GM12878 (cell line): Measurements from ENCODE around the gene PALLD. TPM values are rescaled to one million over a fixed set of nuclear protein-coding genes. Genes with fewer than 3 reads are reported as not detected.

Experiments
- ATAC-seq: fragments of 200-7000 bp; cut with Tn5 transposase; 3 replicates; pipeline ENCODE4 v1.9.1; 2020; ENCODE audit warnings: mild to moderate bottlenecking, moderate library complexity
- BruUV-seq: library from RNA; stranded (reverse); fragments of 400-500 nt; replicated peaks from 2 replicates; lab custom pipeline; 2021; lab: Mats Ljungman, UMichigan
- CTCF ChIA-PET: fragments of 300-600 bp; sonication (Branson Sonifier 250); formaldehyde crosslinking; extraction: SDS; loops from one replicate; lab custom pipeline; 2021; ENCODE audit warnings: inconsistent platforms; lab: Yijun Ruan, JAX
- POLR2A ChIA-PET: fragments of 350-600 bp; formaldehyde crosslinking; extraction: SDS; loops from one replicate; lab custom pipeline; 2021; ENCODE audit warnings: inconsistent platforms; lab: Charles Lee
- RAD21 ChIA-PET: fragments of 300-600 bp; sonication (Branson Sonifier 250); formaldehyde crosslinking; loops from one replicate; lab custom pipeline; 2023; ENCODE audit warnings: antibody characterized with exemption; ENCODE audit not compliant: unreplicated experiment; lab: Charles Lee
- SMC1A ChIA-PET: fragments of 300-600 bp; sonication (Branson Sonifier 250); formaldehyde crosslinking; loops from one replicate; lab custom pipeline; 2023; ENCODE audit not compliant: unreplicated experiment, uncharacterized antibody; lab: Charles Lee
- DNase-seq: peaks from one replicate; pipeline ENCODE4 v3.0.0-alpha.2; 2011; ENCODE audit warnings: low read depth, low spot score
- FAIRE-seq: peaks from 3 replicates; lab custom pipeline; 2011; peaks lifted over from hg19 to GRCh38; lab: Jason Lieb, UNC
- H2AFZ ChIP-seq: 2 replicates; pipeline ENCODE4 v1.6.0; 2011; ENCODE audit warnings: low read depth, low read length, control low read depth; ENCODE audit not compliant: control insufficient read depth
- H3K27ac ChIP-seq: 2 replicates; pipeline ENCODE4 v1.5.1; 2011; ENCODE audit warnings: control low read depth; ENCODE audit not compliant: control insufficient read depth, insufficient read depth
- H3K27me3 ChIP-seq, 2 experiments: replicated peaks in 1 of 2; 2 replicates each; pipeline versions ENCODE4 v1.6.0 to v1.6.1; 2011; ENCODE audit warnings: low read length in 1 of 2; ENCODE audit not compliant: control insufficient read depth in 2 of 2, insufficient read depth in 2 of 2
- H3K36me3 ChIP-seq, 2 experiments: 2 replicates each; pipeline ENCODE4 v1.5.1; 2011; ENCODE audit warnings: low read length in 1 of 2; ENCODE audit not compliant: control insufficient read depth in 2 of 2, insufficient read depth in 2 of 2
- H3K4me1 ChIP-seq: 2 replicates; pipeline ENCODE4 v1.6.1; 2011; ENCODE audit warnings: mild to moderate bottlenecking, low read length, moderate library complexity, mixed read lengths; ENCODE audit not compliant: control insufficient read depth, insufficient read depth
- H3K4me2 ChIP-seq: 2 replicates; pipeline ENCODE4 v1.6.0; 2011; ENCODE audit warnings: control low read depth; ENCODE audit not compliant: control insufficient read depth, insufficient read depth
- H3K4me3 ChIP-seq: fragments of 200-600 bp; sonication (generic); 2 replicates; pipeline ENCODE4 v1.5.1; 2016
- H3K79me2 ChIP-seq: 2 replicates; pipeline ENCODE4 v1.6.0; 2011; ENCODE audit warnings: low read length; ENCODE audit not compliant: control insufficient read depth, insufficient read depth
- H3K9ac ChIP-seq: 2 replicates; pipeline ENCODE4 v1.8.0; 2011; ENCODE audit warnings: low read length, control low read depth, mixed read lengths; ENCODE audit not compliant: control insufficient read depth, insufficient read depth
- H3K9me3 ChIP-seq: replicated peaks from 3 replicates; pipeline ENCODE4 v1.5.1; 2011; ENCODE audit warnings: mild to moderate bottlenecking, low read length; ENCODE audit not compliant: control insufficient read depth, insufficient read depth
- H4K20me1 ChIP-seq: 2 replicates; pipeline ENCODE4 v1.6.0; 2011; ENCODE audit not compliant: control insufficient read depth, insufficient read depth
- GATAD2B ChIP-seq: fragments of 450-650 bp; conservative IDR thresholded peaks from 2 replicates; pipeline ENCODE4 v1.6.1; 2017; ENCODE audit warnings: low read depth, mild to moderate bottlenecking, moderate library complexity
- KAT2A ChIP-seq: conservative IDR thresholded peaks from 2 replicates; pipeline ENCODE4 v1.6.1; 2011; ENCODE audit warnings: low read depth, low read length; ENCODE audit not compliant: control insufficient read depth
- NR2C1 ChIP-seq: fragments of 450-650 bp; IDR thresholded peaks from 2 replicates; pipeline ENCODE4 v1.6.1; 2017; ENCODE audit warnings: antibody characterized with exemption, mild to moderate bottlenecking, moderate library complexity
- RBBP5 ChIP-seq: fragments of 200-600 bp; sonication (generic); conservative IDR thresholded peaks from 2 replicates; pipeline ENCODE4 v1.6.1; 2016
- RELA ChIP-seq: fragments of 450-650 bp; IDR thresholded peaks from 2 replicates; pipeline ENCODE4 v1.8.0; 2014; ENCODE audit warnings: borderline replicate concordance; ENCODE audit not compliant: partially characterized antibody
- SIX5 ChIP-seq: IDR thresholded peaks from 2 replicates; pipeline ENCODE4 v1.6.1; 2011; ENCODE audit warnings: mild to moderate bottlenecking, low read depth, low read length, moderate library complexity; ENCODE audit not compliant: severe bottlenecking
- ZNF274 ChIP-seq: IDR thresholded peaks from one replicate; pipeline ENCODE4 v1.8.0; 2011; ENCODE audit not compliant: insufficient read length, insufficient read depth
- WGBS: methylation state at CpG from one replicate; pipeline ENCODE4 v1.1.6; 2016; ENCODE audit warnings: low lambda C conversion rate; ENCODE audit not compliant: insufficient replicate concordance, insufficient coverage; ENCODE audit errors: missing lambda C conversion rate; 5-methylcytosine and 5-hydroxymethylcytosine counted together
- in situ Hi-C: fragments of 300-500 bp; cut with MboI; formaldehyde crosslinking; loops from 9 replicates; pipeline ENCODE4 v1.14.3; 2018; ENCODE audit warnings: mixed read lengths
- intact Hi-C: fragments of 100-400 bp; cut with micrococcal nuclease; formaldehyde crosslinking; loops from one replicate; pipeline ENCODE4 v1.14.2; 2022; ENCODE audit not compliant: unreplicated experiment
- polyA plus RNA-seq, 11 experiments: library from polyadenylated mRNA; depleted of rRNA in 4 of 11; unstranded in 6 of 11; stranded (reverse) in 5 of 11; fragments of >200 nt; fragmentation: Nextera tagmentation in 4 of 11; fragmentation: Illumina TruSeq in 1 of 11; extraction: Ambion mirVana in 4 of 11; extraction: Trizol in 1 of 11; gene quantifications; 1 replicate in 1 of 11; 2 replicates in 10 of 11; pipeline versions ENCODE4 v1.2.1 to v1.2.3, GENCODE V29; 2011 to 2016; ENCODE audit warnings: inconsistent platforms in 2 of 11, missing spikeins in 2 of 11, low read depth in 1 of 11
- total RNA-seq, 4 experiments: library from RNA; depleted of rRNA in 3 of 4; stranded (reverse); fragments of >200 nt in 3 of 4; fragmentation: Illumina TruSeq in 1 of 4; extraction: Trizol in 1 of 4; gene quantifications; 2 replicates each; pipeline versions ENCODE4 v1.2.1 to v1.2.3, GENCODE V29; 2013 to 2021
- TF ChIP-seq, protein P1 (sequence below): fragments of 450-650 bp; IDR thresholded peaks from 2 replicates; pipeline ENCODE4 v1.6.1; 2017; ENCODE audit warnings: borderline replicate concordance

PALLD gene
- total and polyA plus RNA-seq, 10 of the 15 experiments (the other 5 are each of a cell fraction or from before 2014, with no cell fraction given): 1.0 to 7.7 (median 1.7) TPM

GRCh38 chr4:168529257-168529656 lies 32.4 kb downstream of the PALLD start:
- Histone ChIP-seq H3K4me2 (no peak overlapping the region), H4K20me1 (no peaks in the 10 kb centered on the region), H2AFZ (no peak overlapping the region), H3K4me3 (no peak overlapping the region), H3K4me1 (no peaks in the 10 kb centered on the region), H3K27ac (no peak overlapping the region), H3K36me3 (no peaks in the 10 kb centered on the region), H3K9me3 (no peaks in the 10 kb centered on the region), H3K9ac (no peak overlapping the region), H3K79me2 (no peaks in the 10 kb centered on the region), H3K27me3 (no peaks in the 10 kb centered on the region; a peak in 1 of 4 replicates)
- in situ Hi-C loops (no loop called here), intact Hi-C loops (no loop called here)
- SMC1A ChIA-PET: interaction anchor here (0.7 kb wide), 1 partner anchor 17 kb away, joined by 3 read pairs; no protein-coding TSS in a partner anchor
- ATAC-seq (no peak), FAIRE-seq (no peak), DNase-seq (no peak)
- POLR2A ChIA-PET: no interaction called here
- BruUV-seq: no TSS peak
- TF ChIP-seq, protein P1, sequence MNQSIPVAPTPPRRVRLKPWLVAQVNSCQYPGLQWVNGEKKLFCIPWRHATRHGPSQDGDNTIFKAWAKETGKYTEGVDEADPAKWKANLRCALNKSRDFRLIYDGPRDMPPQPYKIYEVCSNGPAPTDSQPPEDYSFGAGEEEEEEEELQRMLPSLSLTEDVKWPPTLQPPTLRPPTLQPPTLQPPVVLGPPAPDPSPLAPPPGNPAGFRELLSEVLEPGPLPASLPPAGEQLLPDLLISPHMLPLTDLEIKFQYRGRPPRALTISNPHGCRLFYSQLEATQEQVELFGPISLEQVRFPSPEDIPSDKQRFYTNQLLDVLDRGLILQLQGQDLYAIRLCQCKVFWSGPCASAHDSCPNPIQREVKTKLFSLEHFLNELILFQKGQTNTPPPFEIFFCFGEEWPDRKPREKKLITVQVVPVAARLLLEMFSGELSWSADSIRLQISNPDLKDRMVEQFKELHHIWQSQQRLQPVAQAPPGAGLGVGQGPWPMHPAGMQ: no peak
- TF ChIP-seq ZNF274: no peak
- TF ChIP-seq NR2C1: no peak
- TF ChIP-seq KAT2A: no peak
- TF ChIP-seq SIX5: no peak
- TF ChIP-seq RBBP5: no peak
- no peak for TF ChIP-seq RELA
- TF ChIP-seq GATAD2B: no peak
- CTCF ChIA-PET: interaction anchor here (0.7 kb wide), 1 partner anchor 376 kb away, joined by 3 read pairs; no protein-coding TSS in a partner anchor
- RAD21 ChIA-PET: no interaction called here
- WGBS: 64% methylated on average over 6 of the region's 6 CpGs
